BLaER1 (cell line): ENCODE results near the gene KANSL3.
"Not testable (repeated sequence)": the region's sequence is repeated elsewhere in the genome, so short reads cannot be mapped to it uniquely, and the experiment has no call there.

Source experiments
- H3K27ac ChIP-seq: shearing (Covaris generic); formaldehyde crosslinking; 2 replicates; pipeline ENCODE4 v1.8.1; 2022
- H3K27me3 ChIP-seq: shearing (Covaris generic); formaldehyde crosslinking; 2 replicates; pipeline ENCODE4 v1.8.1; 2022
- H3K36me3 ChIP-seq: shearing (Covaris generic); formaldehyde crosslinking; 2 replicates; pipeline ENCODE4 v1.8.1; 2022
- H3K4me1 ChIP-seq: shearing (Covaris generic); formaldehyde crosslinking; 2 replicates; pipeline ENCODE4 v1.8.1; 2022
- H3K4me2 ChIP-seq: shearing (Covaris generic); formaldehyde crosslinking; 2 replicates; pipeline ENCODE4 v1.8.1; 2022
- H3K4me3 ChIP-seq: shearing (Covaris generic); formaldehyde crosslinking; 2 replicates; pipeline ENCODE4 v1.8.1; 2022
- H3K9ac ChIP-seq: shearing (Covaris generic); formaldehyde crosslinking; 2 replicates; pipeline ENCODE4 v1.8.1; 2022
- H3K9me3 ChIP-seq: shearing (Covaris generic); formaldehyde crosslinking; 2 replicates; pipeline ENCODE4 v1.8.1; 2022
- H4K20me1 ChIP-seq: shearing (Covaris generic); formaldehyde crosslinking; 2 replicates; pipeline ENCODE4 v1.8.1; 2022
- Cebpa-rat ChIP-seq: shearing (Covaris generic); IDR thresholded peaks from 2 replicates; pipeline ENCODE4 v1.8.1; 2022

KANSL3 gene

GRCh38 chr2:96679848-96680247, 41.7 kb upstream of the KANSL3 start:
- no peaks in the 10 kb centered on the region for H3K27me3 ChIP-seq
- H4K20me1 ChIP-seq, result no peaks in the 10 kb centered on the region
- H3K4me3 ChIP-seq, result no peak overlapping the region
- no peaks in the 10 kb centered on the region for H3K36me3 ChIP-seq
- H3K4me1 ChIP-seq, result peaks cover 20% of the 10 kb centered on the region
- H3K9me3 ChIP-seq, result no peaks in the 10 kb centered on the region
- no peak overlapping the region for H3K27ac ChIP-seq
- H3K9ac ChIP-seq, result no peak overlapping the region
- no peak overlapping the region for H3K4me2 ChIP-seq
- TF ChIP-seq Cebpa-rat, result no peak

GRCh38 chr2:96669539-96670215, 31.6 kb upstream of the KANSL3 start:
- H3K27ac ChIP-seq, result no peak overlapping the region
- H3K4me3 ChIP-seq, result no peak overlapping the region
- no peaks in the 10 kb centered on the region for H3K27me3 ChIP-seq
- H3K9ac ChIP-seq, result no peak overlapping the region
- H4K20me1 ChIP-seq, result no peaks in the 10 kb centered on the region
- no peaks in the 10 kb centered on the region for H3K36me3 ChIP-seq
- no peak for TF ChIP-seq Cebpa-rat
- H3K4me1 ChIP-seq, result no peaks in the 10 kb centered on the region
- H3K4me2 ChIP-seq, result no peak overlapping the region
- no peaks in the 10 kb centered on the region for H3K9me3 ChIP-seq

GRCh38 chr2:96668771-96669170, 30.7 kb upstream of the KANSL3 start:
- Histone ChIP-seq H3K4me2 (no peak overlapping the region), H3K27me3 (no peaks in the 10 kb centered on the region), H4K20me1 (no peaks in the 10 kb centered on the region), H3K27ac (no peak overlapping the region), H3K4me1 (no peaks in the 10 kb centered on the region), H3K9me3 (peaks cover 5% of the 10 kb centered on the region; the same call in 1 of the 2 replicates), H3K9ac (no peak overlapping the region), H3K36me3 (no peaks in the 10 kb centered on the region), H3K4me3 (no peak overlapping the region)
- TF ChIP-seq Cebpa-rat, result no peak

- H3K4me2 ChIP-seq, H4K20me1 ChIP-seq, H3K9me3 ChIP-seq, H3K4me1 ChIP-seq, H3K36me3 ChIP-seq, H3K27ac ChIP-seq, H3K27me3 ChIP-seq, H3K4me3 ChIP-seq, H3K9ac ChIP-seq: not testable (repeated sequence)
These were observed 27.6 kb upstream of the KANSL3 start for GRCh38 chr2:96665717-96666116.

GRCh38 chr2:96665083-96665569, 27.0 kb upstream of the KANSL3 start:
- no peaks in the 10 kb centered on the region for H4K20me1 ChIP-seq
- no peak overlapping the region for H3K27ac ChIP-seq
- no peak for TF ChIP-seq Cebpa-rat
- H3K4me1 ChIP-seq, result no peaks in the 10 kb centered on the region
- H3K36me3 ChIP-seq, result no peaks in the 10 kb centered on the region
- H3K9ac ChIP-seq, result no peak overlapping the region
- H3K27me3 ChIP-seq, result no peaks in the 10 kb centered on the region
- H3K9me3 ChIP-seq, result peaks cover 5% of the 10 kb centered on the region; the same call in 1 of the 2 replicates
- H3K4me2 ChIP-seq, result no peak overlapping the region
- no peak overlapping the region for H3K4me3 ChIP-seq

GRCh38 chr2:96664366-96664925, 26.3 kb upstream of the KANSL3 start:
- peaks cover 5% of the 10 kb centered on the region for H3K9me3 ChIP-seq
- TF ChIP-seq Cebpa-rat, result no peak; the same call in 1 of the 2 replicates
- no peaks in the 10 kb centered on the region for H3K27me3 ChIP-seq
- no peak overlapping the region for H3K4me2 ChIP-seq
- no peak overlapping the region for H3K4me3 ChIP-seq
- H3K9ac ChIP-seq, result no peak overlapping the region
- H3K36me3 ChIP-seq, result no peaks in the 10 kb centered on the region
- no peak overlapping the region for H3K27ac ChIP-seq
- H3K4me1 ChIP-seq, result no peaks in the 10 kb centered on the region
- H4K20me1 ChIP-seq, result no peaks in the 10 kb centered on the region

GRCh38 chr2:96663829-96664228, 25.7 kb upstream of the KANSL3 start:
- peaks cover 5% of the 10 kb centered on the region for H3K9me3 ChIP-seq
- no peak for TF ChIP-seq Cebpa-rat
- H3K27ac ChIP-seq, result no peak overlapping the region
- H3K4me3 ChIP-seq, result no peak overlapping the region
- no peak overlapping the region for H3K9ac ChIP-seq
- H3K27me3 ChIP-seq, result no peaks in the 10 kb centered on the region
- H3K36me3 ChIP-seq, result no peaks in the 10 kb centered on the region
- no peaks in the 10 kb centered on the region for H4K20me1 ChIP-seq
- H3K4me1 ChIP-seq, result no peaks in the 10 kb centered on the region
- H3K4me2 ChIP-seq, result no peak overlapping the region

GRCh38 chr2:96663177-96663576, 25.1 kb upstream of the KANSL3 start:
- no peak overlapping the region for H3K4me3 ChIP-seq
- H4K20me1 ChIP-seq, result no peaks in the 10 kb centered on the region

GRCh38 chr2:96662360-96662759, 24.2 kb upstream of the KANSL3 start:
- no peak overlapping the region for H3K9ac ChIP-seq
- H3K4me3 ChIP-seq, result no peak overlapping the region
- no peak for TF ChIP-seq Cebpa-rat
- no peak overlapping the region for H3K27ac ChIP-seq
- H3K4me2 ChIP-seq, result no peak overlapping the region
- H3K9me3 ChIP-seq, result peaks cover 5% of the 10 kb centered on the region
- no peaks in the 10 kb centered on the region for H4K20me1 ChIP-seq
- no peaks in the 10 kb centered on the region for H3K27me3 ChIP-seq
- H3K36me3 ChIP-seq, result no peaks in the 10 kb centered on the region
- no peaks in the 10 kb centered on the region for H3K4me1 ChIP-seq

More at GRCh38 chr2:96663177-96663576, 25.1 kb upstream of the KANSL3 start:
- Histone ChIP-seq H3K36me3 (no peaks in the 10 kb centered on the region), H3K9me3 (peaks cover 5% of the 10 kb centered on the region), H3K4me1 (no peaks in the 10 kb centered on the region), H3K9ac (no peak overlapping the region), H3K27me3 (no peaks in the 10 kb centered on the region), H3K27ac (no peak overlapping the region), H3K4me2 (no peak overlapping the region)
- TF ChIP-seq Cebpa-rat, result no peak

GRCh38 chr2:96661324-96661723, 23.2 kb upstream of the KANSL3 start:
- Histone ChIP-seq H3K4me3 (no peak overlapping the region), H3K9me3 (peaks cover 5% of the 10 kb centered on the region), H3K4me2 (no peak overlapping the region), H3K27me3 (no peaks in the 10 kb centered on the region), H3K27ac (no peak overlapping the region), H3K4me1 (no peaks in the 10 kb centered on the region), H3K9ac (no peak overlapping the region), H4K20me1 (no peaks in the 10 kb centered on the region), H3K36me3 (no peaks in the 10 kb centered on the region)
- TF ChIP-seq Cebpa-rat, result no peak

- TF ChIP-seq Cebpa-rat, result no peak
- no peaks in the 10 kb centered on the region for H3K36me3 ChIP-seq
- no peak overlapping the region for H3K27ac ChIP-seq
- H3K9me3 ChIP-seq, result no peaks in the 10 kb centered on the region; the same call in 1 of the 2 replicates
- H4K20me1 ChIP-seq, result no peaks in the 10 kb centered on the region
- no peaks in the 10 kb centered on the region for H3K4me1 ChIP-seq
- H3K9ac ChIP-seq, result no peak overlapping the region
- H3K4me2 ChIP-seq, result no peak overlapping the region
- no peaks in the 10 kb centered on the region for H3K27me3 ChIP-seq
- no peak overlapping the region for H3K4me3 ChIP-seq
These were observed 18.4 kb upstream of the KANSL3 start for GRCh38 chr2:96656540-96656939.
